ENCODE data around the gene CDKL2. TPM values are rescaled to one million over a fixed set of nuclear protein-coding genes. Genes with fewer than 3 reads are reported as not detected.

Gene CDKL2
- total RNA-seq, 2 donors from 2014 or later = 2.7 TPM; not detected in 1

GRCh38 chr4:75639124-75639695 is 8.9 kb upstream of the CDKL2 start:
- TF ChIP-seq POLR2A (IDR thresholded peaks at IDR 0.05) = no peak
- TF ChIP-seq CTCF (IDR thresholded peaks at IDR 0.05) = no peak
- no peak for TF ChIP-seq POLR2AphosphoS5 (IDR thresholded peaks at IDR 0.05)
- no peaks in the 10 kb centered on the region for H3K9me3 ChIP-seq
- no peaks in the 10 kb centered on the region for H3K27me3 ChIP-seq (replicated peaks; ENCODE audit: insufficient read depth)
- intact Hi-C loops (cut with DNase I) = no loop called here
- H3K4me3 ChIP-seq = no peak overlapping the region
- WGBS = 97% methylated on average over 7 of the region's 7 CpGs
- no peaks in the 10 kb centered on the region for H3K36me3 ChIP-seq
- H3K4me1 ChIP-seq (replicated peaks) = no peaks in the 10 kb centered on the region
- no peak for DNase-seq (ENCODE audit: low spot score)
- no peak overlapping the region for H3K27ac ChIP-seq

- H3K27ac ChIP-seq = no peak overlapping the region
- H3K4me1 ChIP-seq (replicated peaks) = no peaks in the 10 kb centered on the region
- H3K9me3 ChIP-seq = no peaks in the 10 kb centered on the region
- TF ChIP-seq POLR2AphosphoS5 (IDR thresholded peaks at IDR 0.05) (no peak), CTCF (IDR thresholded peaks at IDR 0.05) (no peak)
- intact Hi-C loops (cut with DNase I) = no loop called here
- 94% methylated on average over 1 of the region's 1 CpG for WGBS
- H3K4me3 ChIP-seq = no peak overlapping the region
- no peak for DNase-seq (ENCODE audit: low spot score)
- H3K27me3 ChIP-seq (replicated peaks; ENCODE audit: insufficient read depth) = no peaks in the 10 kb centered on the region
- H3K36me3 ChIP-seq = no peaks in the 10 kb centered on the region
Measured at GRCh38 chr4:75637827-75638226, 7.5 kb upstream of the CDKL2 start.

GRCh38 chr4:75637176-75637575 is 6.8 kb upstream of the CDKL2 start:
- DNase-seq (ENCODE audit: low spot score) = no peak
- no peaks in the 10 kb centered on the region for H3K9me3 ChIP-seq
- H3K27ac ChIP-seq = no peak overlapping the region
- no peaks in the 10 kb centered on the region for H3K36me3 ChIP-seq
- WGBS = 56% methylated on average over 1 of the region's 1 CpG
- TF ChIP-seq POLR2A (IDR thresholded peaks at IDR 0.05) (no peak), POLR2AphosphoS5 (IDR thresholded peaks at IDR 0.05) (no peak), CTCF (IDR thresholded peaks at IDR 0.05) (no peak)
- no peaks in the 10 kb centered on the region for H3K27me3 ChIP-seq (replicated peaks; ENCODE audit: insufficient read depth)
- intact Hi-C loops (cut with DNase I) = no loop called here
- no peaks in the 10 kb centered on the region for H3K4me1 ChIP-seq (replicated peaks)
- no peak overlapping the region for H3K4me3 ChIP-seq

GRCh38 chr4:75634951-75635350 is 4.6 kb upstream of the CDKL2 start:
- DNase-seq (ENCODE audit: low spot score) = no peak
- intact Hi-C loops (cut with DNase I) = loop anchor here (5.0 kb wide), 1 partner anchor 92 kb away; no protein-coding TSS in a partner anchor
- no peak overlapping the region for H3K27ac ChIP-seq
- no peaks in the 10 kb centered on the region for H3K4me1 ChIP-seq (replicated peaks)
- H3K4me3 ChIP-seq = no peak overlapping the region
- TF ChIP-seq POLR2A (IDR thresholded peaks at IDR 0.05) (no peak), CTCF (IDR thresholded peaks at IDR 0.05) (no peak), POLR2AphosphoS5 (IDR thresholded peaks at IDR 0.05) (no peak)
- no peaks in the 10 kb centered on the region for H3K9me3 ChIP-seq
- no peaks in the 10 kb centered on the region for H3K36me3 ChIP-seq
- 63% methylated on average over 2 of the region's 2 CpGs for WGBS
- H3K27me3 ChIP-seq (replicated peaks; ENCODE audit: insufficient read depth) = no peaks in the 10 kb centered on the region

- no peaks in the 10 kb centered on the region for H3K36me3 ChIP-seq
- no peak for DNase-seq (ENCODE audit: low spot score)
- no peaks in the 10 kb centered on the region for H3K4me1 ChIP-seq (replicated peaks)
- no peak overlapping the region for H3K4me3 ChIP-seq
- no peaks in the 10 kb centered on the region for H3K9me3 ChIP-seq
- no peak for TF ChIP-seq POLR2AphosphoS5 (IDR thresholded peaks at IDR 0.05)
- no peak for TF ChIP-seq CTCF (IDR thresholded peaks at IDR 0.05)
- TF ChIP-seq POLR2A (IDR thresholded peaks at IDR 0.05) = no peak
- no peaks in the 10 kb centered on the region for H3K27me3 ChIP-seq (replicated peaks; ENCODE audit: insufficient read depth)
- intact Hi-C loops (cut with DNase I) = loop anchor here (5.0 kb wide), 1 partner anchor 93 kb away; no protein-coding TSS in a partner anchor
- H3K27ac ChIP-seq = no peak overlapping the region
- 41% methylated on average over 3 of the region's 3 CpGs for whole genome bisulfite sequencing
Measured at GRCh38 chr4:75634281-75634680, 4.0 kb upstream of the CDKL2 start.

Data from prostate gland (tissue), 2 donors.